ENCODE measurements around the gene TPCN2.

- no peak for TF ChIP-seq CTCF (IDR thresholded peaks at IDR 0.05)
- no peak for TF ChIP-seq POLR2A (IDR thresholded peaks at IDR 0.05)
- no peak for TF ChIP-seq POLR2AphosphoS5 (IDR thresholded peaks at IDR 0.05)
These were observed 14.3 kb downstream of the TPCN2 start for GRCh38 chr11:69062873-69063651.
